HG03432 (cell line): ENCODE data around the gene MBLAC1.
A peak's percentile ranks its signal among the peaks of the same experiment; 100 is the strongest.

Source experiments
- ATAC-seq: cut with Tn5 transposase; IDR thresholded peaks from one replicate; pipeline ENCODE4 v1.9.1; 2021; ENCODE audit warnings: mild to moderate bottlenecking, moderate library complexity; ENCODE audit not compliant: unreplicated experiment

MBLAC1 gene

GRCh38 chr7:100095704-100096103 lies 31.1 kb upstream of the MBLAC1 start:
- ATAC-seq: no peak

- ATAC-seq: no peak
Measured at GRCh38 chr7:100098913-100099312, 27.9 kb upstream of the MBLAC1 start.

GRCh38 chr7:100099452-100099851 lies 27.3 kb upstream of the MBLAC1 start:
- no peak for ATAC-seq

DNA sequence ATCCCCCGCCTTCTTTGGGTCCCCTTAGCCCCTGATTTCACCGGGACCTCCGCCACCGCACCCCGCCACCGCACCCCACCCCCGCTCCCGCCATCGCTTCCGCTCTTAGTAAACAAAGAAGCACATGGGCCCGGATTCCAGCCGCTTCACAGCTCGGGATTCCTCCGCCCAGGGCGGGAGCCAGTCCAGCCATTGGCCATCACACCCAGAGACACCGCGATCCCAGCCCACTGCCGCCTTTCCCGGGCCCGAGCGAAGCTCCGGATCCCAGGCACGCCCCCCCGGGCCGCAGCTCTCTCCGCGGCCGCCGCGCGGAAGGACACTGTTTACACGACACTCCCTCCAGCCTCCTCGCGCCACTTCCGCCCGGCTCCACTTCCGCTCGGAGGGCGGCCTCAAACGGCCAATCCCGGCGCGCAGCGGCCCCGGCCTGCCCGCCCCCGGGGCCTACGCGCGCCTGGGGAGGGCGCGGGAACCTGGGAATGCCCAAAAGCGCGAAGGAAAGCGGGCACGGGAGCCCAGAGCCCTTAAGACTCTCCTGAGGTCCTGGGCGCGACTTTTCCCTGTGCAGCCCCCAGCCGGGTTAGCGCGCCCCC lies 26.2 kb upstream of the MBLAC1 start:
- peak; percentile 74 for ATAC-seq

GRCh38 chr7:100101016-100101862 lies 25.5 kb upstream of the MBLAC1 start, which contains the start of the genes AP4M1 and MCM7:
AP4M1 (plus strand) TSS chr7:100101643; CDS start chr7:100101715, 72 bp downstream.
MCM7 (minus strand) TSS chr7:100101397; CDS start chr7:100101294, 103 bp downstream.
- peak; percentile 83 for ATAC-seq

- no peak for ATAC-seq
Measured at GRCh38 chr7:100102950-100103840, 23.6 kb upstream of the MBLAC1 start.

DNA sequence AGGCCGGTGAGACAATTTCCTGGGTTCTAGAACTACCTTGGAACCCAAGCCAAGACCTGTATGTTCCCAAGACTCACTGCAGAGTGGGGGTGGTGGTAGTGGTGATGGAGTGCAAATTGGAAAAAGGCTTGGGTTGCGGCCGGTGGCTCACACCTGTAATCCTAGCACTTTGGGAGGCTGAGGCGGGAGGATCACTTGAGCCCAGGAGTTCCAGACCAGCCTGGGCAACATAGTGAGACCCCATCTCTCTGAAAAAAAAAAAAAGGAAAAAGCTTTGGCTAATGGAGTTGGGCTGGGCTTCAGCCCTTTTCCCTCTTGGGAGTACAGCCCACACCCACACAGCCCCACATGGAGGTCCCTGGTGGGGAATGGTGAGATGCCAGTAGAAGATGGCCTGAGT lies 21.2 kb upstream of the MBLAC1 start:
- ATAC-seq: no peak

GRCh38 chr7:100106633-100107032 lies 20.1 kb upstream of the MBLAC1 start:
- ATAC-seq: no peak

DNA sequence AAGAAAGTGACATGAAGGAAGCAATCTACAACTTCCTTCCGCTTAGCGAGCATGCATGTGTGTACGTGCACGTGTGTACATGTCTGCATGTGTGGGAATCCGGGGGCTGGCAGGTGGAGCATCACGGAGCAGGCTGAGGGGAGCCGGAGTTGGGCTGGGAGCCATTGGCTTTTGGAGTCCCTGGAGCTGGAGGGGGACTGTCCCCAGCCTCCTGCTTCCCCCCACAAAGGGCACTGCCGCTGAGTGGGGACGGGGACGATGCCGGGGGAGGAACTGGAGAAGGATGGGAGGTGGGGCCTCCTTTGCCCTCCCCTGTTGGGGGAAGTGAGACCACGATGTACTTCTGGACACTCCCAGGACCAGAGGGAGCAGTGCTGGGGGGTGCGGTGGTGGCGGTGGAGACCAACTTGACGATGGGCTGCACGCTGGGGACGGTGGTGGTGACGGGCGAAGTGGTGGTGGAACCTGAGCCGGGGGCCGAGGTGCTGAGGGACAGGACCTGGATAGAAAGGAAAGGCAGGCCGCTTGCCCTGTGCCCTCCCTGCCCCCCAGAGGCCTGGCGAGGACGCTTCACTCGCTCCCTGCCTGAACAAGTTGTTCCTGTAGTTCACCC lies 19.5 kb upstream of the MBLAC1 start:
- no peak for ATAC-seq

DNA sequence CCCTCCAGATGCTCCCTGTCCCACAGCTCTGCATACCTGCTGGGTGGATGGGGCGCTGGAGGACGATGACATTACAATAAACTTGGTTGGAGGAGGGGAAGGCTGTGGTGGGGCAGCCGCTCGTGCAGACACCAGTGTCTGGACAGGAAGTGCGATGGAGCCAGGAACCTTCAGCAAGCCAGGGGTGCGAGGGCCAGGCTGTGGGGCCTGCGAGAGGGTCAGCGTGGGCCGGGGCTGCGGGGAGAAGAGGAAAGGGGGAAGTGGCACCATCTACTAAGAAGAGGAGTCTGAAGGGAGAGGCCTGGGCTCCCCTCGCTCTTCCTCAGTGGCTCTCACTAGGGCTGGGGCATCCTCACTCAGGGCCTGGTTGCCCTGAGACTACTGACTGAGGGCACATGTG lies 18.9 kb upstream of the MBLAC1 start:
- no peak for ATAC-seq

GRCh38 chr7:100109521-100110163 lies 17.1 kb upstream of the MBLAC1 start:
- ATAC-seq: no peak

DNA sequence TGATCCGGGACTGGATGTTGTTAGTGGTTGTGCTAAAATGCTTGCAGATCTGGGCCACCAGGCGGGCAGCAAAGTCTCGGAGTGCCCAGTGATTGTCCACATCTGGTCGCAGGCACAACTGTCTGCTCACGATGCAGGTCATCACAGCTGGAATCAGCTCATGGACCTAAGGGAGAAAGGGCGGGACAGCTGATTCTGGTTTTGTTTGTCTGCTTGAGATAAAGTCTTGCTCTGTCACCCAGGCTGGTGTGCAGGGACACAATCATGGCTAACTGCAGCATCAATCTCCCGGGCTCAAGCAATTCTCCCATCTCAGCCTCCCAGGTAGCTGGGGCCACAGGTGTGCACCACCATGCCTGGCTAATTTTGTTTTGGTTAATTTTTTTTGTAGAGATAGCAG lies 15.6 kb upstream of the MBLAC1 start:
- ATAC-seq: no peak

DNA sequence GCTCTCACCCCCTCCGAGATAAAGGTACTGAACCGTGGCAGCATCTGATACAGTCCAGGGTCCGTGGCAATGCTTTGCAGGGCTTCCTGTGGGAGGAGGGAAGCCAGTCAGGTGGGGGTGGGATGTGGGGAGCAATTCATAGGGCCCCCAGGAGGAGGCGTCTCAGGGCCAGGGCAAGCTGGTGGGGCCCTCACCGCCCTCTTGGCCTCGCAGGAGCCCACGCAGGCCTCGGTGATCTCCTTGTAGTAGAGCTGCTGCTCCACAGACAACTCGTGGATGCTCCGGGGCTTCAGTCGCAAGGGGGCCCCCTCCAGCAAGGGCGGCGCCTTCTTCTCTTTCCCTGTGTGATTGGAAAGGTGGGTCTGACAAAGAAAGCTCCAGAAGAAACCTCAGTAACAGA lies 14.9 kb upstream of the MBLAC1 start:
- no peak for ATAC-seq

GRCh38 chr7:100115026-100115425 lies 11.7 kb upstream of the MBLAC1 start:
- no peak for ATAC-seq

GRCh38 chr7:100118388-100119071 lies 8.2 kb upstream of the MBLAC1 start:
- ATAC-seq: no peak

DNA sequence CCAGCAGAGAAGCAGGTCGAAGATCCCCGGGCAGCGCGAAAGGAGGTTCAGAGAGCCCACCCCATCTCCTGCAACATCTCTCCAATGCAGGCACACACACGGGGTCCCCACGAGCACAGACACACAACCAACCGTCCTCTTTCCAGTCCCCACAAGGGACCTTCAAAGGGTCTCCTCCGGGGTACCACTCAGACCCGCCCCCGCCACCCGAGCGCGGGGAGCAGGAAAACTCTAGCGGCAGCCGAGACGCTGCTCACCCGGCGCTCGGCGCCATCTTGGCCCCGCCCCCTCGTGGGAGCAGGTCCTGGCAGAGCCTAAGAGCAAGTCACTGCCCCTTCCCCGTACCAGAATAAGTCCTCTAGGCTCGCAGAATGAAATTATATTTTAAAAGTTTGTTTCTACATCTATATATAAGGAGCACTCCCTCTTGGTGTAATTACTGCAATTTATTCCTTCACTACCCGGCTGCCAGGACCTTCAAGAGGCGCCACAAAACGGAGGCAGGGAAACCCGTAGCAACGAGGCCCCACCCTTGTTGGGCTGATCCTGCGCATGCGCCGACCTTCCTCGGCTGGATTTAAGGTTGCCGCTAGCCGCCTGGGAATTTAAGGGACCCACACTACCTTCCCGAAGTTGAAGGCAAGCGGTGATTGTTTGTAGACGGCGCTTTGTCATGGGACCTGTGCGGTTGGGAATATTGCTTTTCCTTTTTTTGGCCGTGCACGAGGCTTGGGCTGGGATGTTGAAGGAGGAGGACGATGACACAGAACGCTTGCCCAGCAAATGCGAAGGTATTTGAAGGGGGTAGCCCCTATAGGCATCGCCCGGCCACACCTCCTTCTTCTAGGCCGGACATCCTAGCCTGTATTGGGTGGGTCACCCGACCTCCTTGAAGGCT lies 7.4 kb upstream of the MBLAC1 start, which contains the start of the genes CNPY4 and TAF6:
Gene CNPY4 (plus strand): TSS at position 563 of the 898 bp plus-strand sequence. CDS start 111 bp downstream, at position 674.
Gene TAF6 (minus strand): TSS at position 287 of the 898 bp plus-strand sequence. CDS start 5,149 bp downstream, outside the sequence.
- ATAC-seq: peak; percentile 74

DNA sequence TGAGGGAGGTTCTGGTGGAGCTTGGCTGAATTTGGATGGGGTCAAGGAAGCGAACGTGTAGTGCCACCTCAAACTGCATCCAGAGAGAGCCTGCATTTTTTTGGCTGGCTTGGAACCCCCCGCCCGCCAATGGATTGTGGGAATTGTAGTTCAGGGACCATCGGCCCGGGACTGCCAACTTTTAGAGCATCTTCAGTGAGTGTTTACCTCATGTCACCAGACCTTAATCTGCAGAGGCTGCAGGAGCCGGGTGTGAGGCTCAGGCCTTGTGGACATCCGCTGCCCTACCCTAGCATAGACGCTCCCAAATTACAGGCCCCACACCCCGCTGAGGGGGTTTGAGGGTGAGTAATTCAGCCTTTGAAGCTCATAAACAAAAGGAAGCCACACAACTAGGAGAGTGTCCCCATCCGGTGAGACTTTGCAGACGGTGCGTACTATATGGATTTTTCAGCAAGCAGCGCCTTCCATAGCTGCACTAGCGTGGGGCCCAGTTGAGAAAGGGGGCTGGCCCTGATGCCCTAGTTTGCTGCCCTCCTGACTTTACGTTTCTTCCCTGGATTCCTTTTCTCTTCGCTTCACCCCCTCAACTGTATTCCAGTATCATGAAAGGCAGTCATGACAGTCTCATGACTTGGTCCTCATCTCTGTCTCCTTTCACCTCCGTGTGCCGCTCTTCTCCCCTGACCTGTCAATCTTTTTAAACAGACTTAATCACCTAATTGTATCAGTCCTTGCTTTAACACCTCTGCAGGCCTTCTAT lies 6.6 kb upstream of the MBLAC1 start:
- ATAC-seq: peak; percentile 32

DNA sequence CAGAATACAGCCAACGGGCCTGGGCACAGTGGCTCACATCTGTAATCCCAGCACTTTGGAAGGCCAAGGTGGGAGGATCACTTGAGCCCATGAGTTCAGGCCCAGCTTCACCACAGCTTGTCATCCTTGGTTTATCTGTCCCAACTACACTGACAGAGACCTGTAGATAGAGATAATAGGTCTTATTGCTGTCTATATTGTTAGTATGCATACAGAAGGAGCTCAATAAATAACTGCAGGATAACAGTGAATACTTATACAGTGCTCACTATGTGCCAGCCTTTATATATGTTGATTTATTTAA lies 6.1 kb upstream of the MBLAC1 start:
- no peak for ATAC-seq
